Right atrium auricular region (tissue), 2 donors: ENCODE data around the gene ALX1. TPM values are rescaled to one million over a fixed set of nuclear protein-coding genes. Genes with fewer than 3 reads are reported as not detected.

ENCODE experiments used
- DNase-seq: peaks from one replicate; pipeline ENCODE4 v3.0.0-alpha.2; 2019; ENCODE audit warnings: low spot score
- H3K27ac ChIP-seq, 2 donors: fragments of 200-600 bp; sonication (generic); 1 replicate in 1 of 2; 2 replicates in 1 of 2; pipeline ENCODE4 v1.5.1; 2016 to 2019
- H3K27me3 ChIP-seq, 2 donors: fragments of 200-600 bp; sonication (generic); one replicate each; pipeline versions ENCODE4 v1.5.1 to v1.6.0; 2017 to 2019
- H3K36me3 ChIP-seq: fragments of 200-600 bp; sonication (generic); one replicate; pipeline ENCODE4 v1.5.1; 2016
- H3K4me1 ChIP-seq, 2 donors: fragments of 200-600 bp; sonication (generic); one replicate each; pipeline versions ENCODE4 v1.5.1 to v1.6.0; 2017 to 2019
- H3K4me3 ChIP-seq, 2 donors: fragments of 200-600 bp; sonication (generic); 1 replicate in 1 of 2; 2 replicates in 1 of 2; pipeline ENCODE4 v1.5.1; 2017 to 2019; ENCODE audit warnings: mild to moderate bottlenecking in 1 of 2, moderate library complexity in 1 of 2
- H3K9me3 ChIP-seq, 2 donors: fragments of 200-600 bp; sonication (generic); one replicate each; pipeline ENCODE4 v1.5.1; 2019
- total RNA-seq, 2 donors: library from RNA; depleted of rRNA; stranded (reverse); fragments of >200 nt; gene quantifications; one replicate each; pipeline ENCODE4 v1.1.0, GENCODE V29; 2016
- TF ChIP-seq, protein P1 (sequence below), 2 donors: fragments of 200-600 bp; sonication (generic); IDR thresholded peaks; one replicate each; pipeline ENCODE4 v1.5.1; 2019; ENCODE audit warnings: antibody characterized with exemption in 2 of 2

The ALX1 gene
- total RNA-seq, 2 donors from 2014 or later, result not detected

DNA sequence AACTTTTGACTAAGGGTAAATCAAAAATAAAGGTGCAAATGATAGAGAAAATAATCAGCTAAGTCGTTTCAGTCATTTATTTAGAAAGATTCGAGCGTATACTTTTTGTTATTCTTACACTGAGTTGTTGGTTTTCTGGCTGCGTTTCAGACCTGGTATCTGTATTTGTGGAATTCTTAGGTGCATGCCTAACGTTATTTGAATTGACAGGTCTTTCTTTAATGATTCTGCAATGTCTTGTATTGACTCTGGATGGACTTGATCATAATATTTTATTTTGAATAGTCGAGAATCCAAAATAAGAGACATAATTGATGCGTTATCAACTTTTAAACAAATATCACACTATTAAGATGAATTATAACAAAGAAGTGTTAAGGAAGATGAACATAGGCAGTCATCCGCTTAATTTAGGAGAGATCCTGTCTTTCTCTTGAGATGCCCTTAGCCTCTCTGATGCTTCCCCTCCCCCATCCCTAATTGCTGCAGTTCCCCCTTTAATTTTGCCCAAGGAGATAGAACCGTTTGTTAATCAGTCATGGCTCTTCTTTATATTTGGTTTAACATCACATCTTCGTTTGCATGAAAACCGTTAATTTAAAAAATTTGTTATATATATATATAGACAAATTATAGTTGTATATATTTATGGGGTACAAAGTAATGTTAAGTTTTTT, 1.8 kb downstream of the ALX1 start:
- H3K9me3 ChIP-seq, result peaks cover 0 to 11% of the 10 kb centered on the region in 2 donors
- H3K4me3 ChIP-seq, result no peak overlapping the region
- TF ChIP-seq, protein P1, sequence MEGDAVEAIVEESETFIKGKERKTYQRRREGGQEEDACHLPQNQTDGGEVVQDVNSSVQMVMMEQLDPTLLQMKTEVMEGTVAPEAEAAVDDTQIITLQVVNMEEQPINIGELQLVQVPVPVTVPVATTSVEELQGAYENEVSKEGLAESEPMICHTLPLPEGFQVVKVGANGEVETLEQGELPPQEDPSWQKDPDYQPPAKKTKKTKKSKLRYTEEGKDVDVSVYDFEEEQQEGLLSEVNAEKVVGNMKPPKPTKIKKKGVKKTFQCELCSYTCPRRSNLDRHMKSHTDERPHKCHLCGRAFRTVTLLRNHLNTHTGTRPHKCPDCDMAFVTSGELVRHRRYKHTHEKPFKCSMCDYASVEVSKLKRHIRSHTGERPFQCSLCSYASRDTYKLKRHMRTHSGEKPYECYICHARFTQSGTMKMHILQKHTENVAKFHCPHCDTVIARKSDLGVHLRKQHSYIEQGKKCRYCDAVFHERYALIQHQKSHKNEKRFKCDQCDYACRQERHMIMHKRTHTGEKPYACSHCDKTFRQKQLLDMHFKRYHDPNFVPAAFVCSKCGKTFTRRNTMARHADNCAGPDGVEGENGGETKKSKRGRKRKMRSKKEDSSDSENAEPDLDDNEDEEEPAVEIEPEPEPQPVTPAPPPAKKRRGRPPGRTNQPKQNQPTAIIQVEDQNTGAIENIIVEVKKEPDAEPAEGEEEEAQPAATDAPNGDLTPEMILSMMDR (IDR thresholded peaks at IDR 0.05), result no peak
- H3K4me1 ChIP-seq, result peaks cover 0 to 15% of the 10 kb centered on the region in 2 donors
- H3K36me3 ChIP-seq, result no peaks in the 10 kb centered on the region
- H3K27ac ChIP-seq, result no peak overlapping the region
- peaks cover 10 to 14% of the 10 kb centered on the region in 2 donors for H3K27me3 ChIP-seq
- no peak for DNase-seq

DNA sequence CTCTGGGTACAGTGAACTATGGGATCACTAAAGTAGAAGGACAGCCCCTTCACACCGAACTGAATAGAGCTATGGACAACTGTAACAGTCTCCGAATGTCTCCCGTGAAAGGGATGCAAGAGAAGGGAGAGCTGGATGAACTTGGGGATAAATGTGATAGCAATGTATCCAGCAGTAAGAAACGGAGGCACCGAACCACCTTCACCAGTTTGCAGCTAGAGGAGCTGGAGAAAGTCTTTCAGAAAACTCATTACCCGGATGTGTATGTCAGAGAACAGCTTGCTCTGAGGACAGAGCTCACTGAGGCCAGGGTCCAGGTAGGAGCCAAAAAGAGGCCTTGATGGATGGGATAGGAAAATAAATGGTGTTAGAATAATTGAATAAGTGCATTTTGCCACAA, 3.5 kb downstream of the ALX1 start:
- TF ChIP-seq, protein P1 (IDR thresholded peaks at IDR 0.05), result no peak
- H3K4me3 ChIP-seq, result no peak overlapping the region
- H3K4me1 ChIP-seq, result peaks cover 0 to 15% of the 10 kb centered on the region in 2 donors
- DNase-seq, result no peak
- no peak overlapping the region for H3K27ac ChIP-seq
- peaks cover 0 to 11% of the 10 kb centered on the region in 2 donors for H3K9me3 ChIP-seq
- no peaks in the 10 kb centered on the region for H3K36me3 ChIP-seq
- peaks cover 10 to 14% of the 10 kb centered on the region in 2 donors for H3K27me3 ChIP-seq

DNA sequence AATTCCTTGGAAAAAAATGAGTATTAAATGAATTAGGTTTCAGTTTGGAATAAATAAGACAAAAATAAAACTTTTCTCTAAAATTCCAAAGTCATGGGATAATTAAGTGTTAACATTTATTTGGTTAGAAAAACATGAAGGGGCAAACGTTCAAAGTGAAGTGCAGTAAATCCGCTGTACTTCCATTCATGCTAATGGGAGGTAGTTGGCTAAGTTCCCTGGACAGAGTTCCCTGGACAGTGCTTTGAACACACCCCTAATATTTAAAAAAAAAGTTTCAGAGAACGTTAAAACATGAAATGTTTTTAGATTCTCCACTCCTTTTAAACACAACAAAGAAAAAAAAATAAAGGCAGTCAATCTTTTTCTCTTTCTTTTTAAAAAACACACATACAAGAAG, 16.3 kb downstream of the ALX1 start:
- Histone ChIP-seq H3K4me1 (no peaks in the 10 kb centered on the region), H3K27me3 (no peaks in the 10 kb centered on the region), H3K27ac (no peak overlapping the region), H3K4me3 (no peak overlapping the region), H3K36me3 (no peaks in the 10 kb centered on the region), H3K9me3 (no peaks in the 10 kb centered on the region)
- DNase-seq, result no peak
- TF ChIP-seq, protein P1 (IDR thresholded peaks at IDR 0.05), result no peak

DNA sequence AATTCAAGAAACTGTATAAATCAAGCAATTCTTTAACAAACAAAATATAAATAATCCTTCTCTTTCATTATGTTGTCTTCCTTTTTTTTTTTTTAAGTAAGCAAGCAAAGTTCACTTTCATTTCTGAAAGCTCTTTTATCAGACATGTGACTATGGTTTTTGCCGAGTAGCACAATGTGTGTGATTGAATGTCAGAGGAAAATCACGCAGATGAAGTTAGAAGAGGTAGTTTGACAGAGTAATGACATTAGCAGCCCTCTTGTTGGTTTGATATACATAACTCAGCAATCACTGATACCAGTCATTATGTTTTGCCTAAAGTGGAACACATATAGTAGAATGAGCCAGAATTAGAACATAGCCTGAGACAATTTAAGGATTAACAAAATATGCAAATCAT, 19.0 kb downstream of the ALX1 start:
- no peak overlapping the region for H3K27ac ChIP-seq
- no peak overlapping the region for H3K4me3 ChIP-seq
- TF ChIP-seq, protein P1 (IDR thresholded peaks at IDR 0.05), result no peak
- no peaks in the 10 kb centered on the region for H3K4me1 ChIP-seq
- no peak for DNase-seq
- no peaks in the 10 kb centered on the region for H3K36me3 ChIP-seq
- H3K9me3 ChIP-seq, result no peaks in the 10 kb centered on the region
- no peaks in the 10 kb centered on the region for H3K27me3 ChIP-seq

DNA sequence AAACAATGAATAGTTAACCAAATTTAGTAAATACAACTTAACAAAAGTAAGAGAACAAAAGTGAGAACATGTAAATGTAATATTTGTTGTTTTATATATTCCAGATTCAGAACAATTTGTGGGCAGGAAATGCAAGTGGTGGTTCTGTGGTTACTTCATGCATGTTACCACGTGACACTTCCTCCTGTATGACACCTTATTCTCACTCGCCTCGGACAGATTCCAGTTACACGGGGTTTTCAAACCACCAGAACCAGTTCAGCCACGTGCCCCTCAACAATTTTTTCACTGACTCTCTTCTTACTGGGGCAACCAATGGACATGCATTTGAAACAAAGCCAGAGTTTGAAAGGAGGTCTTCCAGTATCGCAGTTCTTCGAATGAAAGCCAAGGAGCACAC, 21.0 kb downstream of the ALX1 start:
- Histone ChIP-seq H3K27me3 (no peaks in the 10 kb centered on the region), H3K36me3 (no peaks in the 10 kb centered on the region), H3K4me3 (no peak overlapping the region), H3K4me1 (no peaks in the 10 kb centered on the region), H3K27ac (no peak overlapping the region), H3K9me3 (no peaks in the 10 kb centered on the region)
- no peak for DNase-seq
- TF ChIP-seq, protein P1 (IDR thresholded peaks at IDR 0.05), result no peak

DNA sequence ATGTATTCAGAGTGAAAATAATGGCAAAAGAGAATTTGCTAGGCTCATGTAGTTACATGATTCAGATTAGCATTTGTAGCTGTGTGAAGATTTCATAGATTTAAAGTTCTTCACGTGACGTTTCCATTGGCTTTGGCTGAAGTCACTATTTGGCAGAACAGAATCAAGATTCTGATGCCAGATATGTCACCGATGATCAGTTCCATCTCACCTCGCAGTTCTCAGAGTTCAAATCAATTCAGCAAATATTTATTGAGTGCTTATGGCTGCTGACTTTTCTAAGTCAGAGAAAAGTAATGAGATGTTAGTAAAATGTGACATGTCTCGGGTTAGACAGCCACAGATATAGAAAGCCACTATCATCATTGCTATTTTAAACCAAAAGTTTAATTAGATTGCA, 28.4 kb downstream of the ALX1 start:
- Histone ChIP-seq H3K36me3 (no peaks in the 10 kb centered on the region), H3K27ac (no peak overlapping the region), H3K4me3 (no peak overlapping the region), H3K9me3 (no peaks in the 10 kb centered on the region), H3K4me1 (no peaks in the 10 kb centered on the region), H3K27me3 (no peaks in the 10 kb centered on the region)
- TF ChIP-seq, protein P1 (IDR thresholded peaks at IDR 0.05), result no peak
- no peak for DNase-seq
